ENCODE measurements around the gene TMEM74B.

TMEM74B gene

GRCh38 chr20:1195226-1195625 is 10.4 kb upstream of the TMEM74B start:
- H3K4me3 ChIP-seq (ENCODE audit: low read length): no peak overlapping the region
- TF ChIP-seq CTCF (IDR thresholded peaks at IDR 0.05; ENCODE audit: insufficient read depth, low read depth, low read length, missing control alignments): no peak
- DNase-seq (ENCODE audit: low read depth): no peak

GRCh38 chr20:1191299-1191698 is 6.5 kb upstream of the TMEM74B start:
- no peak for TF ChIP-seq CTCF (IDR thresholded peaks at IDR 0.05; ENCODE audit: insufficient read depth, low read depth, low read length, missing control alignments)
- no peak for DNase-seq (ENCODE audit: low read depth)
- no peak overlapping the region for H3K4me3 ChIP-seq (ENCODE audit: low read length)

- TF ChIP-seq CTCF (IDR thresholded peaks at IDR 0.05; ENCODE audit: insufficient read depth, low read depth, low read length, missing control alignments): no peak
- no peak for DNase-seq (ENCODE audit: low read depth)
- H3K4me3 ChIP-seq (ENCODE audit: low read length): no peak overlapping the region
Measured at GRCh38 chr20:1190847-1191246, 6.1 kb upstream of the TMEM74B start.

GRCh38 chr20:1189827-1190226 is 5.0 kb upstream of the TMEM74B start:
- TF ChIP-seq CTCF (IDR thresholded peaks at IDR 0.05; ENCODE audit: insufficient read depth, low read depth, low read length, missing control alignments): no peak
- DNase-seq (ENCODE audit: low read depth): no peak
- no peak overlapping the region for H3K4me3 ChIP-seq (ENCODE audit: low read length)

GRCh38 chr20:1188347-1188746 is 3.6 kb upstream of the TMEM74B start:
- DNase-seq (ENCODE audit: low read depth): no peak
- no peak overlapping the region for H3K4me3 ChIP-seq (ENCODE audit: low read length)
- TF ChIP-seq CTCF (IDR thresholded peaks at IDR 0.05; ENCODE audit: insufficient read depth, low read depth, low read length, missing control alignments): no peak

GRCh38 chr20:1187605-1188171 is 2.9 kb upstream of the TMEM74B start:
- no peak overlapping the region for H3K4me3 ChIP-seq (ENCODE audit: low read length)
- TF ChIP-seq CTCF (IDR thresholded peaks at IDR 0.05; ENCODE audit: insufficient read depth, low read depth, low read length, missing control alignments): no peak
- DNase-seq (ENCODE audit: low read depth): no peak

GRCh38 chr20:1186367-1186991 is 1.7 kb upstream of the TMEM74B start:
- no peak overlapping the region for H3K4me3 ChIP-seq (ENCODE audit: low read length)
- no peak for TF ChIP-seq CTCF (IDR thresholded peaks at IDR 0.05; ENCODE audit: insufficient read depth, low read depth, low read length, missing control alignments)
- no peak for DNase-seq (ENCODE audit: low read depth)

Data from epithelial cell of esophagus (primary cell).